ENCODE data around the gene NMNAT2. TPM values are rescaled to one million over a fixed set of nuclear protein-coding genes. Genes with fewer than 3 reads are reported as not detected.

NMNAT2 gene
- total RNA-seq, 1 experiment from 2014 or later, result 11.4 TPM

DNA sequence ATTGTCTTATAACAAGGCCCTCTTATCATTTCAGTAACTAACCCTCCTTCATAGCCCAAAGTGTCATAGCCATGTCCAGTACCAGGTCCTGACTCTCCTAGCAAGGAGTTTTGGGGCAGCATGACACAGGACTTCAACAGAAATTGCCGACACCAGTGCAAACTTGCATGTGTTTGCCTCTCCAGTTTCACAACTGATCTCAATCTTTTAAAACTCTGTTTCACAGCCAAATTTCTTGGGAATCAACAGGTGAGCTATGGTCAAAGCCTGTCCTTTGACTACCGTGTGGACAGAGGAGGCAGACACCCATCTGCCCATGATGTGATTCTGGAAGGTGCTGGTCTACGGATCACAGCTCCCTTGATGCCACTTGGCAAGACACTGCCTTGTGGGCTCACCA, 195.3 kb downstream of the NMNAT2 start:
- H3K27me3 Mint-ChIP-seq (ENCODE audit: low read depth), result no peaks in the 10 kb centered on the region
- Histone ChIP-seq H3K56ac (ENCODE audit: insufficient read length, low read depth, low read length) (no peak overlapping the region), H2BK120ac (ENCODE audit: low read depth, low read length, poor library complexity, severe bottlenecking) (no peak overlapping the region), H3T11ph (ENCODE audit: low read length) (no peak overlapping the region), H3K9me3 (ENCODE audit: control insufficient read depth, low read depth, low read length) (no peaks in the 10 kb centered on the region), H2BK5ac (ENCODE audit: insufficient read length, low read length) (no peak overlapping the region), H4K20me1 (ENCODE audit: control insufficient read depth, insufficient read depth, insufficient read length) (no peaks in the 10 kb centered on the region), H3K79me1 (ENCODE audit: insufficient read depth, low read depth, low read length, poor library complexity, severe bottlenecking) (no peaks in the 10 kb centered on the region), H2AFZ (ENCODE audit: low read length) (no peak overlapping the region), H3K23me2 (ENCODE audit: insufficient read length, low read depth, low read length, poor library complexity, severe bottlenecking) (no peaks in the 10 kb centered on the region), H3K27me3 (ENCODE audit: insufficient read depth, low read length) (no peaks in the 10 kb centered on the region), H3K79me2 (ENCODE audit: insufficient read depth, low read length) (no peaks in the 10 kb centered on the region), H2BK15ac (ENCODE audit: low read depth, low read length) (no peak overlapping the region), H3K4me2 (ENCODE audit: insufficient read depth, insufficient read length, low read length) (no peak overlapping the region), H3K18ac (ENCODE audit: insufficient read length, low read depth, low read length) (no peak overlapping the region), H3K4me1 (ENCODE audit: insufficient read depth, low read length) (peaks cover 15% of the 10 kb centered on the region; the same call in 1 of the 2 replicates), H3K27ac (ENCODE audit: insufficient read length, low read depth, low read length) (no peak overlapping the region), H3K4ac (ENCODE audit: low read depth, low read length) (no peak overlapping the region), H3K23ac (ENCODE audit: insufficient read length, low read depth, low read length) (no peak overlapping the region), H2AK5ac (ENCODE audit: insufficient read length, low read length) (no peak overlapping the region), H2BK20ac (ENCODE audit: low read depth, low read length, poor library complexity, severe bottlenecking) (no peak overlapping the region), H4K8ac (replicated peaks; ENCODE audit: insufficient read length, low read depth, low read length) (no peak overlapping the region), H3K14ac (ENCODE audit: insufficient read depth, low read length) (no peak overlapping the region), H2BK12ac (ENCODE audit: insufficient read length, low read depth, low read length) (no peak overlapping the region), H4K91ac (ENCODE audit: insufficient read length, low read depth, low read length) (no peak overlapping the region), H4K5ac (ENCODE audit: insufficient read length, low read depth, low read length) (no peak overlapping the region), H3K9ac (ENCODE audit: extremely low read depth, insufficient read length, low read length) (no peak overlapping the region)
- H3K4me1 Mint-ChIP-seq, result peaks cover 33 to 36% of the 10 kb centered on the region in 2 experiments
- TF ChIP-seq, protein P1, sequence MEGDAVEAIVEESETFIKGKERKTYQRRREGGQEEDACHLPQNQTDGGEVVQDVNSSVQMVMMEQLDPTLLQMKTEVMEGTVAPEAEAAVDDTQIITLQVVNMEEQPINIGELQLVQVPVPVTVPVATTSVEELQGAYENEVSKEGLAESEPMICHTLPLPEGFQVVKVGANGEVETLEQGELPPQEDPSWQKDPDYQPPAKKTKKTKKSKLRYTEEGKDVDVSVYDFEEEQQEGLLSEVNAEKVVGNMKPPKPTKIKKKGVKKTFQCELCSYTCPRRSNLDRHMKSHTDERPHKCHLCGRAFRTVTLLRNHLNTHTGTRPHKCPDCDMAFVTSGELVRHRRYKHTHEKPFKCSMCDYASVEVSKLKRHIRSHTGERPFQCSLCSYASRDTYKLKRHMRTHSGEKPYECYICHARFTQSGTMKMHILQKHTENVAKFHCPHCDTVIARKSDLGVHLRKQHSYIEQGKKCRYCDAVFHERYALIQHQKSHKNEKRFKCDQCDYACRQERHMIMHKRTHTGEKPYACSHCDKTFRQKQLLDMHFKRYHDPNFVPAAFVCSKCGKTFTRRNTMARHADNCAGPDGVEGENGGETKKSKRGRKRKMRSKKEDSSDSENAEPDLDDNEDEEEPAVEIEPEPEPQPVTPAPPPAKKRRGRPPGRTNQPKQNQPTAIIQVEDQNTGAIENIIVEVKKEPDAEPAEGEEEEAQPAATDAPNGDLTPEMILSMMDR (conservative IDR thresholded peaks at IDR 0.05), result no peak
- DNase-seq, result no peak
- no peaks in the 10 kb centered on the region for H3K36me3 Mint-ChIP-seq (ENCODE audit: insufficient read depth in 1 of 3, low read depth in 3 of 3)
- no peaks in the 10 kb centered on the region for H3K9me3 Mint-ChIP-seq
- no peak overlapping the region for H3K27ac Mint-ChIP-seq
- no CpG with 5 or more reads among the region's 3 CpGs for WGBS (ENCODE audit: extremely low coverage, insufficient read length, low lambda C conversion rate)
- no peak overlapping the region for H3K4me3 Mint-ChIP-seq
